ENCODE data around the gene ZNF3.

Gene ZNF3

GRCh38 chr7:100049441-100050291 is 31.9 kb downstream of the ZNF3 start, which contains the start of gene ZSCAN21:
Gene ZSCAN21 (plus strand): TSS chr7:100049774. CDS start chr7:100057007, 7,233 bp downstream.
- DNase-seq: peak; percentile 31

GRCh38 chr7:100048680-100049079 is 32.8 kb downstream of the ZNF3 start:
- no peak for DNase-seq

GRCh38 chr7:100044718-100045117 is 36.8 kb downstream of the ZNF3 start:
- DNase-seq: no peak

GRCh38 chr7:100040575-100040974 is 40.9 kb downstream of the ZNF3 start:
- no peak for DNase-seq

- DNase-seq: no peak
These were observed 43.2 kb downstream of the ZNF3 start for GRCh38 chr7:100038326-100038725.

GRCh38 chr7:100035876-100036275 is 45.6 kb downstream of the ZNF3 start:
- no peak for DNase-seq

GRCh38 chr7:100034871-100035510 is 46.5 kb downstream of the ZNF3 start:
- DNase-seq: no peak

GRCh38 chr7:100033526-100033925 is 48.0 kb downstream of the ZNF3 start:
- no peak for DNase-seq

GRCh38 chr7:100029596-100029995 is 51.9 kb downstream of the ZNF3 start:
- no peak for DNase-seq

- DNase-seq: no peak
These were observed 54.3 kb downstream of the ZNF3 start for GRCh38 chr7:100027197-100027596.

GRCh38 chr7:100024020-100024619 is 57.4 kb downstream of the ZNF3 start:
- no peak for DNase-seq

GRCh38 chr7:100023526-100023925 is 58.0 kb downstream of the ZNF3 start:
- DNase-seq: no peak

- no peak for DNase-seq
These were observed 58.9 kb downstream of the ZNF3 start for GRCh38 chr7:100022621-100023020.

GRCh38 chr7:100021297-100021696 is 60.2 kb downstream of the ZNF3 start:
- no peak for DNase-seq
